HCT116 (cell line): Measurements from ENCODE around the gene YOD1. TPM values are rescaled to one million over a fixed set of nuclear protein-coding genes. Genes with fewer than 3 reads are reported as not detected.

Experiments
- ATAC-seq: fragments of 200-7000 bp; cut with Tn5 transposase; 2 replicates; pipeline ENCODE4 v1.9.1; 2020; ENCODE audit warnings: mild to moderate bottlenecking, moderate library complexity
- BruUV-seq: library from RNA; stranded (reverse); fragments of 400-500 nt; replicated peaks from 2 replicates; lab custom pipeline; 2021; lab: Mats Ljungman, UMichigan
- CTCF ChIA-PET: fragments of 300-600 bp; sonication (Branson Sonifier 250); formaldehyde crosslinking; loops from one replicate; lab custom pipeline; 2021; ENCODE audit warnings: antibody characterized with exemption; lab: Charles Lee
- POLR2A ChIA-PET: fragments of 300-600, 350-600 bp; sonication (Branson Sonifier 250); formaldehyde crosslinking; loops from one replicate; lab custom pipeline; 2021; ENCODE audit warnings: antibody characterized with exemption; lab: Charles Lee
- RAD21 ChIA-PET, 2 experiments: fragments of 300-600 bp; sonication (Branson Sonifier 250); formaldehyde crosslinking; loops; one replicate each; lab custom pipeline; 2023; ENCODE audit warnings: low total read pairs in 2 of 2; ENCODE audit not compliant: uncharacterized antibody in 2 of 2, unreplicated experiment in 2 of 2, low non-redundant PET in 1 of 2; lab: Charles Lee
- DNase-seq: peaks from one replicate; pipeline ENCODE4 v3.0.0-alpha.2; 2010; ENCODE audit warnings: low read depth, low spot score
- H2AFZ ChIP-seq: fragments of 200-600 bp; shearing (Covaris generic), sonication (generic); 2 replicates; pipeline ENCODE4 v1.6.1; 2017; ENCODE audit warnings: low read depth, mixed run types, mixed read lengths, antibody characterized with exemption, low read length; ENCODE audit not compliant: poor library complexity, severe bottlenecking
- H3K27ac ChIP-seq: 2 replicates; pipeline ENCODE4 v1.5.1; 2012; ENCODE audit warnings: low read depth, low read length
- H3K27me3 ChIP-seq: fragments of 200-600 bp; sonication (generic); 2 replicates; pipeline ENCODE4 v1.6.1; 2016; ENCODE audit warnings: mixed run types, low read length, mixed read lengths; ENCODE audit not compliant: insufficient read depth
- H3K36me3 ChIP-seq, 2 experiments: fragments of 200-500 bp in 1 of 2; fragments of 200-600 bp in 1 of 2; sonication (Bioruptor generic) in 1 of 2; sonication (generic) in 1 of 2; 2 replicates each; pipeline versions ENCODE4 v1.5.1 to v1.6.1; 2014 to 2016; ENCODE audit warnings: low read length in 2 of 2, inconsistent platforms in 1 of 2, mixed read lengths in 1 of 2, mixed run types in 1 of 2; ENCODE audit not compliant: insufficient read depth in 2 of 2, control insufficient read depth in 1 of 2
- H3K4me1 ChIP-seq, 2 experiments: fragments of 200-600 bp in 1 of 2; sonication (generic) in 1 of 2; 2 replicates each; pipeline versions ENCODE4 v1.5.1 to v1.6.1; 2012 to 2017; ENCODE audit warnings: low read length in 2 of 2, inconsistent platforms in 1 of 2, mild to moderate bottlenecking in 1 of 2, mixed read lengths in 1 of 2, mixed run types in 1 of 2, moderate library complexity in 1 of 2; ENCODE audit not compliant: insufficient read depth in 2 of 2, control insufficient read depth in 1 of 2
- H3K4me2 ChIP-seq: fragments of 200-600 bp; sonication (generic); 2 replicates; pipeline ENCODE4 v1.6.1; 2017; ENCODE audit warnings: mixed run types, low read length, mixed read lengths
- H3K4me3 ChIP-seq, 2 experiments: fragments of 200-600 bp in 1 of 2; sonication (generic) in 1 of 2; replicated peaks in 1 of 2; 2 replicates each; pipeline ENCODE4 v1.5.1; 2011 to 2016; ENCODE audit warnings: low read length in 2 of 2, control low read depth in 1 of 2, low read depth in 1 of 2, mild to moderate bottlenecking in 1 of 2, mixed read lengths in 1 of 2, mixed run types in 1 of 2
- H3K79me2 ChIP-seq: fragments of 200-600 bp; sonication (generic); 2 replicates; pipeline ENCODE4 v1.6.1; 2017; ENCODE audit warnings: mild to moderate bottlenecking, mixed run types, low read length, moderate library complexity, mixed read lengths; ENCODE audit not compliant: insufficient read depth
- H3K9ac ChIP-seq: fragments of 200-600 bp; sonication (generic); 2 replicates; pipeline ENCODE4 v1.6.1; 2016; ENCODE audit warnings: low read length, mixed read lengths
- H3K9me2 ChIP-seq: fragments of 200-600 bp; sonication (generic), shearing (Covaris generic); 2 replicates; pipeline ENCODE4 v1.6.1; 2017; ENCODE audit warnings: mixed run types, mild to moderate bottlenecking, moderate library complexity; ENCODE audit not compliant: insufficient read depth
- H3K9me3 ChIP-seq, 2 experiments: fragments of 200-500 bp in 1 of 2; fragments of 200-600 bp in 1 of 2; sonication (Bioruptor generic) in 1 of 2; sonication (generic) in 1 of 2; 2 replicates each; pipeline ENCODE4 v1.6.1; 2014 to 2017; ENCODE audit warnings: low read length in 2 of 2, mixed read lengths in 2 of 2, inconsistent platforms in 1 of 2, low read depth in 1 of 2, mild to moderate bottlenecking in 1 of 2, mixed run types in 1 of 2, moderate library complexity in 1 of 2; ENCODE audit not compliant: control insufficient read depth in 1 of 2, insufficient read depth in 1 of 2
- H4K20me1 ChIP-seq: fragments of 200-600 bp; sonication (generic), shearing (Covaris generic); 2 replicates; pipeline ENCODE4 v1.6.1; 2017; ENCODE audit warnings: mixed run types, mild to moderate bottlenecking, moderate library complexity; ENCODE audit not compliant: insufficient read depth
- ATF3 ChIP-seq: IDR thresholded peaks from 2 replicates; pipeline ENCODE4 v1.6.1; 2012
- CEBPB ChIP-seq: IDR thresholded peaks from 2 replicates; pipeline ENCODE4 v1.6.1; 2012; ENCODE audit warnings: low read depth
- EGR1 ChIP-seq: IDR thresholded peaks from 2 replicates; pipeline ENCODE4 v1.6.1; 2012; ENCODE audit warnings: low read depth
- ELF1 ChIP-seq: IDR thresholded peaks from 2 replicates; pipeline ENCODE4 v1.6.1; 2012; ENCODE audit warnings: low read depth, borderline replicate concordance
- FOSL1 ChIP-seq: IDR thresholded peaks from 2 replicates; pipeline ENCODE4 v1.6.1; 2012; ENCODE audit warnings: low read depth
- POLR2A ChIP-seq: IDR thresholded peaks from 2 replicates; pipeline ENCODE4 v1.7.0; 2011; ENCODE audit warnings: borderline replicate concordance; ENCODE audit not compliant: insufficient read depth, insufficient read length; ENCODE audit errors: extremely low read depth
- POLR2AphosphoS5 ChIP-seq: IDR thresholded peaks from 2 replicates; pipeline ENCODE4 v1.6.1; 2011; ENCODE audit warnings: mild to moderate bottlenecking, low read depth, low read length, moderate library complexity
- SIN3A ChIP-seq: IDR thresholded peaks from 2 replicates; pipeline ENCODE4 v1.6.1; 2012; ENCODE audit warnings: low read depth
- SP1 ChIP-seq: IDR thresholded peaks from 2 replicates; pipeline ENCODE4 v1.6.1; 2012; ENCODE audit warnings: low read depth
- SRF ChIP-seq: IDR thresholded peaks from 2 replicates; pipeline ENCODE4 v1.6.1; 2012; ENCODE audit warnings: low read depth
- TCF7L2 ChIP-seq: IDR thresholded peaks from 2 replicates; pipeline ENCODE4 v1.7.0; 2011; ENCODE audit warnings: borderline replicate concordance, inconsistent platforms; ENCODE audit not compliant: insufficient read depth, insufficient read length; ENCODE audit errors: extremely low read depth
- YY1 ChIP-seq: IDR thresholded peaks from 2 replicates; pipeline ENCODE4 v1.6.1; 2011; ENCODE audit warnings: low read length, low read depth, moderate library complexity, mild to moderate bottlenecking; ENCODE audit not compliant: insufficient replicate concordance; ENCODE audit errors: extremely low read depth
- ZBTB33 ChIP-seq: IDR thresholded peaks from 2 replicates; pipeline ENCODE4 v1.6.1; 2011; ENCODE audit warnings: mild to moderate bottlenecking, low read length, moderate library complexity; ENCODE audit not compliant: insufficient replicate concordance; ENCODE audit errors: extremely low read depth
- ZFX ChIP-seq: fragments of 450-650 bp; IDR thresholded peaks from 2 replicates; pipeline ENCODE4 v1.6.1; 2017
- ZNF274 ChIP-seq: fragments of 200-500 bp; sonication (Bioruptor generic); IDR thresholded peaks from 2 replicates; pipeline ENCODE4 v1.6.1; 2014; ENCODE audit warnings: mild to moderate bottlenecking, low read depth, low read length, inconsistent platforms
- intact Hi-C: fragments of 100-400 bp; cut with micrococcal nuclease; formaldehyde crosslinking; loops from 2 replicates; pipeline ENCODE4 v1.10.0; 2022
- total RNA-seq: library from RNA; stranded (reverse); gene quantifications from one replicate; pipeline ENCODE4 v1.2.1, GENCODE V29; 2021; ENCODE audit not compliant: unreplicated experiment

Gene YOD1
- total RNA-seq, 1 experiment from 2014 or later = 13.6 TPM

GRCh38 chr1:207067665-207068064 lies 16.7 kb upstream of the YOD1 start:
- no peak overlapping the region for H3K4me2 ChIP-seq
- no peaks in the 10 kb centered on the region for H3K9me2 ChIP-seq
- no peaks in the 10 kb centered on the region for H3K9me3 ChIP-seq
- intact Hi-C loops = no loop called here
- no peak overlapping the region for H3K9ac ChIP-seq
- no peaks in the 10 kb centered on the region for H4K20me1 ChIP-seq
- BruUV-seq = no TSS peak
- POLR2A ChIA-PET = no interaction called here
- no peak overlapping the region for H3K4me3 ChIP-seq
- no peaks in the 10 kb centered on the region for H3K27me3 ChIP-seq
- no peak overlapping the region for H2AFZ ChIP-seq
- H3K79me2 ChIP-seq = no peaks in the 10 kb centered on the region
- TF ChIP-seq SRF (no peak), ATF3 (no peak), ZNF274 (no peak), SIN3A (no peak), ZFX (no peak), SP1 (no peak), ELF1 (no peak), TCF7L2 (no peak), ZBTB33 (no peak), CEBPB (no peak), EGR1 (no peak), YY1 (no peak), FOSL1 (no peak), POLR2A (no peak), POLR2AphosphoS5 (no peak)
- TF ChIP-seq, all 23 proteins: peak for 0
- CTCF ChIA-PET = no interaction called here
- DNase-seq = no peak
- H3K36me3 ChIP-seq = peaks cover 3 to 12% of the 10 kb centered on the region in 2 experiments; a peak in 1 of 4 replicates
- no peak overlapping the region for H3K27ac ChIP-seq
- no peak for ATAC-seq
- RAD21 ChIA-PET = no interaction called here
- no peaks in the 10 kb centered on the region for H3K4me1 ChIP-seq
